H1 (cell line): ENCODE measurements around the gene DYNLT1. TPM values are rescaled to one million over a fixed set of nuclear protein-coding genes. Genes with fewer than 3 reads are reported as not detected.

Experiments
- CTCF ChIA-PET: fragments of 300-600 bp; sonication (Branson Sonifier 250); formaldehyde crosslinking; loops from one replicate; lab custom pipeline; 2021; ENCODE audit not compliant: partially characterized antibody; lab: Charles Lee
- POLR2A ChIA-PET: fragments of 300-600 bp; sonication (Branson Sonifier 250); formaldehyde crosslinking; loops from one replicate; lab custom pipeline; 2021; ENCODE audit warnings: inconsistent platforms; ENCODE audit not compliant: partially characterized antibody; lab: Charles Lee
- DNase-seq, 2 experiments: peaks; one replicate each; pipeline versions ENCODE4 v3.0.0 to v3.0.0-alpha.2; 2010 to 2022; ENCODE audit warnings: low spot score in 2 of 2, low read depth in 1 of 2, mixed read lengths in 1 of 2
- FAIRE-seq: peaks from 2 replicates; lab custom pipeline; 2011; peaks lifted over from hg19 to GRCh38; lab: Jason Lieb, UNC
- H2AFZ ChIP-seq: 2 replicates; pipeline ENCODE4 v1.8.1; 2012; ENCODE audit warnings: low read length, inconsistent platforms
- H2AK5ac ChIP-seq: 2 replicates; pipeline ENCODE4 v1.6.1; 2013; ENCODE audit warnings: low read depth, low read length
- H2BK120ac ChIP-seq: replicated peaks from 2 replicates; pipeline ENCODE3; 2013; ENCODE audit warnings: low read depth, low read length, inconsistent platforms
- H2BK12ac ChIP-seq: 2 replicates; pipeline ENCODE4 v1.6.1; 2013; ENCODE audit warnings: low read depth, low read length
- H2BK15ac ChIP-seq: 2 replicates; pipeline ENCODE4 v1.6.1; 2013; ENCODE audit warnings: low read length
- H2BK20ac ChIP-seq: 2 replicates; pipeline ENCODE4 v1.6.1; 2013; ENCODE audit warnings: low read length
- H2BK5ac ChIP-seq: 2 replicates; pipeline ENCODE4 v1.6.1; 2013; ENCODE audit warnings: low read depth, low read length
- H3K14ac ChIP-seq: 2 replicates; pipeline ENCODE4 v1.6.1; 2013; ENCODE audit warnings: inconsistent platforms; ENCODE audit not compliant: insufficient read length
- H3K18ac ChIP-seq: 2 replicates; pipeline ENCODE4 v1.6.1; 2013; ENCODE audit warnings: low read length; ENCODE audit errors: extremely low read depth
- H3K23ac ChIP-seq: 2 replicates; pipeline ENCODE4 v1.6.1; 2013; ENCODE audit warnings: inconsistent platforms; ENCODE audit not compliant: insufficient read length
- H3K23me2 ChIP-seq: 2 replicates; pipeline ENCODE4 v1.6.1; 2013; ENCODE audit warnings: low read depth, low read length
- H3K27ac ChIP-seq: 2 replicates; pipeline ENCODE4 v1.6.1; 2011; ENCODE audit warnings: low read depth, low read length, inconsistent platforms
- H3K27me3 ChIP-seq, 4 experiments: replicated peaks in 1 of 4; 1 replicate in 1 of 4; 2 replicates in 3 of 4; pipeline versions ENCODE4 v1.6.1 to v1.8.1; 2011 to 2013; ENCODE audit warnings: low read length in 3 of 4, mild to moderate bottlenecking in 3 of 4, inconsistent platforms in 2 of 4, mixed read lengths in 2 of 4, moderate library complexity in 1 of 4; ENCODE audit not compliant: control insufficient read depth in 3 of 4, insufficient read depth in 3 of 4; ENCODE audit errors: extremely low read depth in 1 of 4
- H3K36me3 ChIP-seq, 4 experiments: 2 replicates each; pipeline versions ENCODE4 v1.6.1 to v1.8.1; 2011 to 2013; ENCODE audit warnings: mild to moderate bottlenecking in 4 of 4, low read length in 3 of 4, moderate library complexity in 2 of 4, control low read depth in 1 of 4, inconsistent platforms in 1 of 4; ENCODE audit not compliant: insufficient read depth in 4 of 4, control insufficient read depth in 2 of 4
- H3K4ac ChIP-seq: replicated peaks from 2 replicates; pipeline ENCODE3; 2013; ENCODE audit warnings: low read length, low read depth, mixed read lengths, inconsistent platforms; ENCODE audit not compliant: insufficient read length
- H3K4me1 ChIP-seq, 4 experiments: replicated peaks in 1 of 4; 1 replicate in 1 of 4; 2 replicates in 3 of 4; pipeline versions ENCODE4 v1.6.1 to v1.8.1; 2011 to 2013; ENCODE audit warnings: low read length in 3 of 4, inconsistent platforms in 2 of 4, mixed read lengths in 1 of 4; ENCODE audit not compliant: insufficient read depth in 4 of 4, control insufficient read depth in 3 of 4
- H3K4me2 ChIP-seq, 2 experiments: 2 replicates each; pipeline versions ENCODE4 v1.6.1 to v1.8.1; 2011 to 2013; ENCODE audit warnings: low read depth in 2 of 2, low read length in 2 of 2, control low read depth in 1 of 2, inconsistent platforms in 1 of 2, mild to moderate bottlenecking in 1 of 2; ENCODE audit not compliant: insufficient read depth in 1 of 2
- H3K4me3 ChIP-seq, 4 experiments: fragments of 200-600, 300-600 bp in 1 of 4; sonication (generic), shearing (Covaris generic), sonication (Bioruptor Twin) in 1 of 4; 2 replicates each; pipeline versions ENCODE4 v1.5.1 to v1.8.1; 2011 to 2016; ENCODE audit warnings: low read length in 4 of 4, low read depth in 3 of 4, control low read depth in 2 of 4, inconsistent platforms in 2 of 4, mild to moderate bottlenecking in 2 of 4, mixed read lengths in 1 of 4, moderate library complexity in 1 of 4; ENCODE audit not compliant: insufficient read depth in 2 of 4; ENCODE audit errors: extremely low read depth in 1 of 4
- H3K56ac ChIP-seq: replicated peaks from 2 replicates; pipeline ENCODE3; 2013; ENCODE audit warnings: low read depth, mild to moderate bottlenecking, mixed read lengths, low read length, inconsistent platforms; ENCODE audit not compliant: insufficient read length
- H3K79me1 ChIP-seq: 2 replicates; pipeline ENCODE4 v1.6.1; 2013; ENCODE audit warnings: low read depth, low read length, control low read depth
- H3K79me2 ChIP-seq, 2 experiments: 2 replicates each; pipeline versions ENCODE4 v1.6.1 to v1.8.1; 2012 to 2013; ENCODE audit warnings: low read length in 2 of 2, mild to moderate bottlenecking in 2 of 2, inconsistent platforms in 1 of 2; ENCODE audit not compliant: insufficient read depth in 2 of 2, control insufficient read depth in 1 of 2
- H3K9ac ChIP-seq, 4 experiments: replicated peaks in 1 of 4; 1 replicate in 1 of 4; 2 replicates in 3 of 4; pipeline versions ENCODE4 v1.6.1 to v1.8.1; 2011 to 2013; ENCODE audit warnings: low read depth in 3 of 4, low read length in 3 of 4, control low read depth in 2 of 4, mild to moderate bottlenecking in 2 of 4, moderate library complexity in 2 of 4, inconsistent platforms in 1 of 4; ENCODE audit errors: extremely low read depth in 1 of 4
- H3K9me3 ChIP-seq, 2 experiments: 2 replicates each; pipeline versions ENCODE4 v1.6.1 to v1.8.1; 2012 to 2013; ENCODE audit warnings: mild to moderate bottlenecking in 2 of 2, moderate library complexity in 2 of 2, control low read depth in 1 of 2, inconsistent platforms in 1 of 2, low read depth in 1 of 2, low read length in 1 of 2, mixed read lengths in 1 of 2; ENCODE audit not compliant: insufficient read depth in 2 of 2
- H4K20me1 ChIP-seq, 2 experiments: replicated peaks in 1 of 2; 2 replicates each; pipeline versions ENCODE3 to v1.8.1; 2011 to 2013; ENCODE audit warnings: inconsistent platforms in 2 of 2, low read length in 2 of 2, mild to moderate bottlenecking in 1 of 2; ENCODE audit not compliant: insufficient read depth in 2 of 2, control insufficient read depth in 1 of 2
- H4K5ac ChIP-seq: 2 replicates; pipeline ENCODE4 v1.6.1; 2013; ENCODE audit warnings: low read length, low read depth, mixed read lengths, inconsistent platforms; ENCODE audit not compliant: insufficient read length
- H4K8ac ChIP-seq: 2 replicates; pipeline ENCODE4 v1.8.0; 2013; ENCODE audit warnings: mild to moderate bottlenecking, moderate library complexity, low read length, inconsistent platforms; ENCODE audit not compliant: insufficient read depth; ENCODE audit errors: extremely low read depth
- H4K91ac ChIP-seq: replicated peaks from 2 replicates; pipeline ENCODE3; 2013; ENCODE audit warnings: low read length, mixed read lengths, inconsistent platforms; ENCODE audit not compliant: insufficient read length
- ASH2L ChIP-seq: fragments of 200-600, 300-600 bp; sonication (generic); IDR thresholded peaks from one replicate; pipeline ENCODE4 v1.7.1; 2017; ENCODE audit warnings: low read length
- BCL11A ChIP-seq, 2 experiments: IDR thresholded peaks; one replicate each; pipeline ENCODE4 v1.6.1; 2011; ENCODE audit warnings: low read depth in 2 of 2, low read length in 2 of 2, mild to moderate bottlenecking in 2 of 2
- CBX8 ChIP-seq: fragments of 300-800, 300-1000 bp; sonication (generic); IDR thresholded peaks from 2 replicates; pipeline ENCODE4 v1.7.1; 2016; ENCODE audit warnings: low read depth, low read length, borderline replicate concordance
- CREB1 ChIP-seq: IDR thresholded peaks from 2 replicates; pipeline ENCODE4 v1.6.1; 2012; ENCODE audit warnings: inconsistent platforms
- HDAC2 ChIP-seq, 2 experiments: fragments of 300-600 bp in 1 of 2; sonication (generic) in 1 of 2; IDR thresholded peaks; 2 replicates each; pipeline ENCODE4 v1.6.1; 2011 to 2012; ENCODE audit warnings: low read depth in 2 of 2, low read length in 2 of 2, mild to moderate bottlenecking in 2 of 2, moderate library complexity in 2 of 2, borderline replicate concordance in 1 of 2, inconsistent platforms in 1 of 2
- HDAC6 ChIP-seq: IDR thresholded peaks from one replicate; pipeline ENCODE4 v1.7.1; 2012; ENCODE audit warnings: low read depth, mild to moderate bottlenecking, inconsistent platforms, low read length, moderate library complexity
- RNF2 ChIP-seq: fragments of 200-900, 300-1000 bp; sonication (generic); IDR thresholded peaks from 2 replicates; pipeline ENCODE4 v1.7.1; 2016; ENCODE audit warnings: borderline replicate concordance, low read depth, mild to moderate bottlenecking, antibody characterized with exemption, low read length; ENCODE audit not compliant: poor library complexity, severe bottlenecking; ENCODE audit errors: missing control alignments
- SIN3A ChIP-seq, 2 experiments: IDR thresholded peaks in 1 of 2; conservative IDR thresholded peaks in 1 of 2; 2 replicates each; pipeline ENCODE4 v1.6.1; 2011 to 2012; ENCODE audit warnings: low read length in 2 of 2, improper control_type of control experiment in 1 of 2, low read depth in 1 of 2, mild to moderate bottlenecking in 1 of 2
- WGBS, 2 experiments: shearing (Covaris generic) in 1 of 2; methylation state at CpG; one replicate each; pipeline versions ENCODE4 v1.1.6 to v1.1.7; 2013 to 2015; ENCODE audit warnings: low lambda C conversion rate in 2 of 2, mixed read lengths in 2 of 2, inconsistent platforms in 1 of 2, low coverage in 1 of 2, missing lambda C conversion rate in 1 of 2; ENCODE audit not compliant: insufficient replicate concordance in 2 of 2, insufficient coverage in 1 of 2, insufficient read length in 1 of 2; ENCODE audit errors: extremely low coverage in 1 of 2, missing lambda C conversion rate in 1 of 2; 5-methylcytosine and 5-hydroxymethylcytosine counted together
- polyA plus RNA-seq, 7 experiments: library from polyadenylated mRNA; depleted of rRNA in 3 of 7; stranded (reverse) in 5 of 7; unstranded in 2 of 7; fragments of >200 nt in 5 of 7; fragments of 200-250 nt in 2 of 7; gene quantifications; 1 replicate in 5 of 7; 2 replicates in 1 of 7; 4 replicates in 1 of 7; pipeline versions ENCODE4 v1.2.1 to v1.2.3, GENCODE V29; 2011 to 2013; ENCODE audit warnings: missing spikeins in 2 of 7, mixed read lengths in 2 of 7
- total RNA-seq: library from RNA; stranded (reverse); fragmentation: NEBNext Ultra II Directional; extraction: Animal tissue kit (Norgen Biotek cat#: 25700); gene quantifications from 2 replicates; pipeline ENCODE4 v1.2.1, GENCODE V29; 2021
- TF ChIP-seq, protein P1 (sequence below): IDR thresholded peaks from 2 replicates; pipeline ENCODE4 v1.6.1; 2012; ENCODE audit warnings: low read length, inconsistent platforms

The DYNLT1 gene
- total and polyA plus RNA-seq, 2 of the 8 experiments (the other 6 are each of a cell fraction or from before 2014, with no cell fraction given): 119 to 245 TPM

DNA sequence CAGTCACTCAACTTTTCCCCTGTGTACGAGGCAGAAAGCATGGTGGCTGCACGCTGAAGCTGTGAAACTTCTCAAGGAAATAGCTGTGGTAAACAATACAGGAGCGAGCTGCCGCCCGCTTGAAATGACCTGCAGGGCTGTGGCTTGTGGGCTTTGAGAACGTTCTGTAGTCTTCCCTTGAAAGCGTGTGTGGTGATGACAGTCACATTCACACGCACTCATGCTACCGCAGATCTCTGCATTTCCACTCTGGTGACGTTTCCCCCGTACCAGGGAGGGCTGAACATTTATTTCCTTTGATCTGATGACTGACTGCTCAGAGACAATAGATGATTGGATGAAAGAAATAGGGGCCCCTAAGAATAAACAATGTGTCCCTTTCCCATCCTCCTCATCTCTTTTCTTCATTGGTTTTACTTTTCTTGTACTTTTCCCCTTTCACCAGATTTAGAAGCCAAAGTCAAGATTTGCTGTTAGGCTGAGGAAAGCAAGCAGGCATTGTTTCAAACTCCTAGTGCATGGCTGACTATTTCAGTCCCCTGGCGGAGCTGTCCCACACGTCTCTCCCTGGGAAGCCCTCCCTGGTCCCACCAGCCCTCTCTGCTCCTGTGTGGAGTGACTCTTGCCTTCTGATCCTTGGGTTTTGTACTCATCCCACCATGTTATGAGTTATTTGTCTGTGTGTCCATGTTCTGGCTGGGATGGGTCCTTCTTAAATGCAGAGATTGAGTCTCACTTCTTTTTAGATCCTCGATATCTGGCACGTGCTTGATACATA, 9.2 kb upstream of the DYNLT1 start:
- no peaks in the 10 kb centered on the region for H3K79me1 ChIP-seq
- H2BK5ac ChIP-seq: no peak overlapping the region
- no peaks in the 10 kb centered on the region for H4K20me1 ChIP-seq
- H3K27ac ChIP-seq: no peak overlapping the region
- ChIA-PET CTCF (interaction anchor here (0.6 to 8.7 kb wide), 6 partner anchors 7 to 1620 kb away, joined by 3 to 73 read pairs (median 3); no protein-coding TSS in a partner anchor), POLR2A (interaction anchor here (0.6 to 1.3 kb wide), 2 partner anchors 9 to 38 kb away, joined by 4 to 5 read pairs; partner anchors contain the start of gene DYNLT1)
- no peak overlapping the region; the same call in 1 of the 2 replicates for H4K8ac ChIP-seq
- H3K9ac ChIP-seq: no peak overlapping the region
- H3K56ac ChIP-seq: no peak overlapping the region
- H3K4me3 ChIP-seq: no peak overlapping the region
- H3K79me2 ChIP-seq: no peaks in the 10 kb centered on the region
- H2AFZ ChIP-seq: no peak overlapping the region; the same call in 1 of the 2 replicates
- H2AK5ac ChIP-seq: no peak overlapping the region
- H3K36me3 ChIP-seq: no peaks in the 10 kb centered on the region
- H2BK120ac ChIP-seq: no peak overlapping the region
- WGBS, 2 experiments: 93% methylated on average over 15 of the region's 15 CpGs; no CpG with 5 or more reads in 1 of the 2 experiments
- no peak overlapping the region for H2BK12ac ChIP-seq
- FAIRE-seq (no peak), DNase-seq (no peak)
- peak overlapping the region; percentile 72; the same call in 1 of the 2 replicates for H2BK15ac ChIP-seq
- no peak overlapping the region for H3K4ac ChIP-seq
- H3K23ac ChIP-seq: no peak overlapping the region
- peak overlapping the region; percentile 20; the same call in 1 of the 2 replicates for H3K18ac ChIP-seq
- H3K4me2 ChIP-seq: no peak overlapping the region
- H3K4me1 ChIP-seq: no peaks in the 10 kb centered on the region
- no peak overlapping the region for H4K91ac ChIP-seq
- H3K9me3 ChIP-seq: no peaks in the 10 kb centered on the region
- H3K23me2 ChIP-seq: no peaks in the 10 kb centered on the region
- H4K5ac ChIP-seq: no peak overlapping the region
- H3K14ac ChIP-seq: no peak overlapping the region
- no peaks in the 10 kb centered on the region for H3K27me3 ChIP-seq
- H2BK20ac ChIP-seq: no peak overlapping the region
- TF ChIP-seq CREB1 (no peak), HDAC2 (IDR thresholded peaks at IDR 0.05; ENCODE audit: borderline replicate concordance in 1 of 2, low read depth in 2 of 2, low read length in 2 of 2) (no peak), CBX8 (no peak), RNF2 (no peak), ASH2L (no peak), SIN3A (conservative IDR thresholded peaks at IDR 0.05 in 1 of 2, IDR thresholded peaks at IDR 0.05 in 1 of 2; ENCODE audit: low read depth in 1 of 2, low read length in 2 of 2) (no peak), HDAC6 (no peak), BCL11A (IDR thresholded peaks at IDR 0.05; ENCODE audit: low read depth in 2 of 2, low read length in 2 of 2) (no peak)
- TF ChIP-seq, protein P1, sequence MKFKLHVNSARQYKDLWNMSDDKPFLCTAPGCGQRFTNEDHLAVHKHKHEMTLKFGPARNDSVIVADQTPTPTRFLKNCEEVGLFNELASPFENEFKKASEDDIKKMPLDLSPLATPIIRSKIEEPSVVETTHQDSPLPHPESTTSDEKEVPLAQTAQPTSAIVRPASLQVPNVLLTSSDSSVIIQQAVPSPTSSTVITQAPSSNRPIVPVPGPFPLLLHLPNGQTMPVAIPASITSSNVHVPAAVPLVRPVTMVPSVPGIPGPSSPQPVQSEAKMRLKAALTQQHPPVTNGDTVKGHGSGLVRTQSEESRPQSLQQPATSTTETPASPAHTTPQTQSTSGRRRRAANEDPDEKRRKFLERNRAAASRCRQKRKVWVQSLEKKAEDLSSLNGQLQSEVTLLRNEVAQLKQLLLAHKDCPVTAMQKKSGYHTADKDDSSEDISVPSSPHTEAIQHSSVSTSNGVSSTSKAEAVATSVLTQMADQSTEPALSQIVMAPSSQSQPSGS: no peak
